NB4 (cell line): ENCODE measurements around the gene CREB3L2.

Source experiments
- CTCF ChIP-seq: IDR thresholded peaks from one replicate; pipeline ENCODE4 v1.5.1; 2012; ENCODE audit warnings: low read depth, low read length
- MAX ChIP-seq: IDR thresholded peaks from 2 replicates; pipeline ENCODE4 v1.6.1; 2011; ENCODE audit warnings: low read depth, low read length
- POLR2A ChIP-seq: IDR thresholded peaks from 2 replicates; pipeline ENCODE4 v1.6.1; 2011; ENCODE audit warnings: mild to moderate bottlenecking; ENCODE audit not compliant: insufficient read length; ENCODE audit errors: extremely low read depth

GRCh38 chr7:137992104-137992549 is 9.8 kb downstream of the CREB3L2 start:
- TF ChIP-seq POLR2A, result no peak
- no peak for TF ChIP-seq CTCF
- no peak for TF ChIP-seq MAX
